ENCODE measurements around the gene TAOK3.

DNA sequence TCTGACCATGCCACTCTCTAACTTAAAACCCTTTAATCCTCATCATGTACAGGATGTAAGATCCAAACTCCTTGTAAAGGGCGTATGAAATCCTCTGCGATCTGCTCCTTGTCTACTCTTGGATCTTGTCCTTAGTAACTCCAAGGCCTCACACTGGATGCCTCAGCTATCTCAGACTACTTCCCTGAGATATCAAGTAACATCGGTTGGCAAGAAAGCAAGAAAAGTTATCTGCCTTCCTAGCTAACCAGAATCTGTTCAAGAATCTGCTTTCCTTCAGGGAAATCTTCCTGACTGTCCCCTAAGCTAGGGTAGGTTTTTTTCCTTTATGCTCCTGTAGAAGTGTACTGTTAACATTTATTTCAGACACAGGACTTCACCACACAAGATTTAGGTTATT lies 82.6 kb downstream of the TAOK3 start:
- TF ChIP-seq POLR2A (IDR thresholded peaks at IDR 0.05), result no peak
- TF ChIP-seq, protein P1, sequence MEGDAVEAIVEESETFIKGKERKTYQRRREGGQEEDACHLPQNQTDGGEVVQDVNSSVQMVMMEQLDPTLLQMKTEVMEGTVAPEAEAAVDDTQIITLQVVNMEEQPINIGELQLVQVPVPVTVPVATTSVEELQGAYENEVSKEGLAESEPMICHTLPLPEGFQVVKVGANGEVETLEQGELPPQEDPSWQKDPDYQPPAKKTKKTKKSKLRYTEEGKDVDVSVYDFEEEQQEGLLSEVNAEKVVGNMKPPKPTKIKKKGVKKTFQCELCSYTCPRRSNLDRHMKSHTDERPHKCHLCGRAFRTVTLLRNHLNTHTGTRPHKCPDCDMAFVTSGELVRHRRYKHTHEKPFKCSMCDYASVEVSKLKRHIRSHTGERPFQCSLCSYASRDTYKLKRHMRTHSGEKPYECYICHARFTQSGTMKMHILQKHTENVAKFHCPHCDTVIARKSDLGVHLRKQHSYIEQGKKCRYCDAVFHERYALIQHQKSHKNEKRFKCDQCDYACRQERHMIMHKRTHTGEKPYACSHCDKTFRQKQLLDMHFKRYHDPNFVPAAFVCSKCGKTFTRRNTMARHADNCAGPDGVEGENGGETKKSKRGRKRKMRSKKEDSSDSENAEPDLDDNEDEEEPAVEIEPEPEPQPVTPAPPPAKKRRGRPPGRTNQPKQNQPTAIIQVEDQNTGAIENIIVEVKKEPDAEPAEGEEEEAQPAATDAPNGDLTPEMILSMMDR (IDR thresholded peaks at IDR 0.05), result no peak
